ENCODE results near the gene GAS7. TPM values are rescaled to one million over a fixed set of nuclear protein-coding genes. Genes with fewer than 3 reads are reported as not detected.

GAS7 gene
- total RNA-seq, 1 experiment from 2014 or later = 12.3 TPM

GRCh38 chr17:10192461-10192860 lies 5.9 kb downstream of the GAS7 start:
- Mint-ChIP-seq H3K4me3 (no peak overlapping the region), H3K4me1 (peaks cover 7% of the 10 kb centered on the region), H3K27me3 (ENCODE audit: low read depth) (peaks cover 23% of the 10 kb centered on the region), H3K36me3 (peaks cover 23% of the 10 kb centered on the region), H3K9me3 (peaks cover 25% of the 10 kb centered on the region), H3K27ac (no peak overlapping the region)
- TF ChIP-seq, protein P1, sequence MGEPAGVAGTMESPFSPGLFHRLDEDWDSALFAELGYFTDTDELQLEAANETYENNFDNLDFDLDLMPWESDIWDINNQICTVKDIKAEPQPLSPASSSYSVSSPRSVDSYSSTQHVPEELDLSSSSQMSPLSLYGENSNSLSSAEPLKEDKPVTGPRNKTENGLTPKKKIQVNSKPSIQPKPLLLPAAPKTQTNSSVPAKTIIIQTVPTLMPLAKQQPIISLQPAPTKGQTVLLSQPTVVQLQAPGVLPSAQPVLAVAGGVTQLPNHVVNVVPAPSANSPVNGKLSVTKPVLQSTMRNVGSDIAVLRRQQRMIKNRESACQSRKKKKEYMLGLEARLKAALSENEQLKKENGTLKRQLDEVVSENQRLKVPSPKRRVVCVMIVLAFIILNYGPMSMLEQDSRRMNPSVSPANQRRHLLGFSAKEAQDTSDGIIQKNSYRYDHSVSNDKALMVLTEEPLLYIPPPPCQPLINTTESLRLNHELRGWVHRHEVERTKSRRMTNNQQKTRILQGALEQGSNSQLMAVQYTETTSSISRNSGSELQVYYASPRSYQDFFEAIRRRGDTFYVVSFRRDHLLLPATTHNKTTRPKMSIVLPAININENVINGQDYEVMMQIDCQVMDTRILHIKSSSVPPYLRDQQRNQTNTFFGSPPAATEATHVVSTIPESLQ (CRISPR knock-in tag; IDR thresholded peaks at IDR 0.05) = no peak
- TF ChIP-seq MLX (CRISPR knock-in tag; IDR thresholded peaks at IDR 0.05) (no peak), ZBTB21 (CRISPR knock-in tag; IDR thresholded peaks at IDR 0.05; ENCODE audit: borderline replicate concordance) (no peak), RORB (CRISPR knock-in tag; IDR thresholded peaks at IDR 0.05) (no peak), FOXK1 (CRISPR knock-in tag; IDR thresholded peaks at IDR 0.05) (no peak), ZNF317 (CRISPR knock-in tag; IDR thresholded peaks at IDR 0.05; ENCODE audit: borderline replicate concordance, low read depth) (no peak), E2F5 (CRISPR knock-in tag; IDR thresholded peaks at IDR 0.05) (no peak), ATF1 (CRISPR knock-in tag; IDR thresholded peaks at IDR 0.05) (no peak), NFATC4 (CRISPR knock-in tag; IDR thresholded peaks at IDR 0.05) (no peak), ZNF232 (CRISPR knock-in tag; IDR thresholded peaks at IDR 0.05) (no peak), PRRX2 (CRISPR knock-in tag; IDR thresholded peaks at IDR 0.05) (no peak), IRF2 (CRISPR knock-in tag; IDR thresholded peaks at IDR 0.05; ENCODE audit: borderline replicate concordance, low read depth) (no peak), CBFB (CRISPR knock-in tag; IDR thresholded peaks at IDR 0.05; ENCODE audit: low read depth) (no peak), TCF7 (CRISPR knock-in tag; IDR thresholded peaks at IDR 0.05; ENCODE audit: low read depth) (no peak)
- TF ChIP-seq, protein P2, sequence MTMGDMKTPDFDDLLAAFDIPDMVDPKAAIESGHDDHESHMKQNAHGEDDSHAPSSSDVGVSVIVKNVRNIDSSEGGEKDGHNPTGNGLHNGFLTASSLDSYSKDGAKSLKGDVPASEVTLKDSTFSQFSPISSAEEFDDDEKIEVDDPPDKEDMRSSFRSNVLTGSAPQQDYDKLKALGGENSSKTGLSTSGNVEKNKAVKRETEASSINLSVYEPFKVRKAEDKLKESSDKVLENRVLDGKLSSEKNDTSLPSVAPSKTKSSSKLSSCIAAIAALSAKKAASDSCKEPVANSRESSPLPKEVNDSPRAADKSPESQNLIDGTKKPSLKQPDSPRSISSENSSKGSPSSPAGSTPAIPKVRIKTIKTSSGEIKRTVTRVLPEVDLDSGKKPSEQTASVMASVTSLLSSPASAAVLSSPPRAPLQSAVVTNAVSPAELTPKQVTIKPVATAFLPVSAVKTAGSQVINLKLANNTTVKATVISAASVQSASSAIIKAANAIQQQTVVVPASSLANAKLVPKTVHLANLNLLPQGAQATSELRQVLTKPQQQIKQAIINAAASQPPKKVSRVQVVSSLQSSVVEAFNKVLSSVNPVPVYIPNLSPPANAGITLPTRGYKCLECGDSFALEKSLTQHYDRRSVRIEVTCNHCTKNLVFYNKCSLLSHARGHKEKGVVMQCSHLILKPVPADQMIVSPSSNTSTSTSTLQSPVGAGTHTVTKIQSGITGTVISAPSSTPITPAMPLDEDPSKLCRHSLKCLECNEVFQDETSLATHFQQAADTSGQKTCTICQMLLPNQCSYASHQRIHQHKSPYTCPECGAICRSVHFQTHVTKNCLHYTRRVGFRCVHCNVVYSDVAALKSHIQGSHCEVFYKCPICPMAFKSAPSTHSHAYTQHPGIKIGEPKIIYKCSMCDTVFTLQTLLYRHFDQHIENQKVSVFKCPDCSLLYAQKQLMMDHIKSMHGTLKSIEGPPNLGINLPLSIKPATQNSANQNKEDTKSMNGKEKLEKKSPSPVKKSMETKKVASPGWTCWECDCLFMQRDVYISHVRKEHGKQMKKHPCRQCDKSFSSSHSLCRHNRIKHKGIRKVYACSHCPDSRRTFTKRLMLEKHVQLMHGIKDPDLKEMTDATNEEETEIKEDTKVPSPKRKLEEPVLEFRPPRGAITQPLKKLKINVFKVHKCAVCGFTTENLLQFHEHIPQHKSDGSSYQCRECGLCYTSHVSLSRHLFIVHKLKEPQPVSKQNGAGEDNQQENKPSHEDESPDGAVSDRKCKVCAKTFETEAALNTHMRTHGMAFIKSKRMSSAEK (CRISPR knock-in tag; IDR thresholded peaks at IDR 0.05; ENCODE audit: borderline replicate concordance) = no peak
- TF ChIP-seq, protein P3, sequence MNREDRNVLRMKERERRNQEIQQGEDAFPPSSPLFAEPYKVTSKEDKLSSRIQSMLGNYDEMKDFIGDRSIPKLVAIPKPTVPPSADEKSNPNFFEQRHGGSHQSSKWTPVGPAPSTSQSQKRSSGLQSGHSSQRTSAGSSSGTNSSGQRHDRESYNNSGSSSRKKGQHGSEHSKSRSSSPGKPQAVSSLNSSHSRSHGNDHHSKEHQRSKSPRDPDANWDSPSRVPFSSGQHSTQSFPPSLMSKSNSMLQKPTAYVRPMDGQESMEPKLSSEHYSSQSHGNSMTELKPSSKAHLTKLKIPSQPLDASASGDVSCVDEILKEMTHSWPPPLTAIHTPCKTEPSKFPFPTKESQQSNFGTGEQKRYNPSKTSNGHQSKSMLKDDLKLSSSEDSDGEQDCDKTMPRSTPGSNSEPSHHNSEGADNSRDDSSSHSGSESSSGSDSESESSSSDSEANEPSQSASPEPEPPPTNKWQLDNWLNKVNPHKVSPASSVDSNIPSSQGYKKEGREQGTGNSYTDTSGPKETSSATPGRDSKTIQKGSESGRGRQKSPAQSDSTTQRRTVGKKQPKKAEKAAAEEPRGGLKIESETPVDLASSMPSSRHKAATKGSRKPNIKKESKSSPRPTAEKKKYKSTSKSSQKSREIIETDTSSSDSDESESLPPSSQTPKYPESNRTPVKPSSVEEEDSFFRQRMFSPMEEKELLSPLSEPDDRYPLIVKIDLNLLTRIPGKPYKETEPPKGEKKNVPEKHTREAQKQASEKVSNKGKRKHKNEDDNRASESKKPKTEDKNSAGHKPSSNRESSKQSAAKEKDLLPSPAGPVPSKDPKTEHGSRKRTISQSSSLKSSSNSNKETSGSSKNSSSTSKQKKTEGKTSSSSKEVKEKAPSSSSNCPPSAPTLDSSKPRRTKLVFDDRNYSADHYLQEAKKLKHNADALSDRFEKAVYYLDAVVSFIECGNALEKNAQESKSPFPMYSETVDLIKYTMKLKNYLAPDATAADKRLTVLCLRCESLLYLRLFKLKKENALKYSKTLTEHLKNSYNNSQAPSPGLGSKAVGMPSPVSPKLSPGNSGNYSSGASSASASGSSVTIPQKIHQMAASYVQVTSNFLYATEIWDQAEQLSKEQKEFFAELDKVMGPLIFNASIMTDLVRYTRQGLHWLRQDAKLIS (CRISPR knock-in tag; IDR thresholded peaks at IDR 0.05; ENCODE audit: borderline replicate concordance) = no peak
- TF ChIP-seq, protein P4, sequence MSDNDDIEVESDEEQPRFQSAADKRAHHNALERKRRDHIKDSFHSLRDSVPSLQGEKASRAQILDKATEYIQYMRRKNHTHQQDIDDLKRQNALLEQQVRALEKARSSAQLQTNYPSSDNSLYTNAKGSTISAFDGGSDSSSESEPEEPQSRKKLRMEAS (CRISPR knock-in tag; IDR thresholded peaks at IDR 0.05) = no peak
- TF ChIP-seq, protein P5, sequence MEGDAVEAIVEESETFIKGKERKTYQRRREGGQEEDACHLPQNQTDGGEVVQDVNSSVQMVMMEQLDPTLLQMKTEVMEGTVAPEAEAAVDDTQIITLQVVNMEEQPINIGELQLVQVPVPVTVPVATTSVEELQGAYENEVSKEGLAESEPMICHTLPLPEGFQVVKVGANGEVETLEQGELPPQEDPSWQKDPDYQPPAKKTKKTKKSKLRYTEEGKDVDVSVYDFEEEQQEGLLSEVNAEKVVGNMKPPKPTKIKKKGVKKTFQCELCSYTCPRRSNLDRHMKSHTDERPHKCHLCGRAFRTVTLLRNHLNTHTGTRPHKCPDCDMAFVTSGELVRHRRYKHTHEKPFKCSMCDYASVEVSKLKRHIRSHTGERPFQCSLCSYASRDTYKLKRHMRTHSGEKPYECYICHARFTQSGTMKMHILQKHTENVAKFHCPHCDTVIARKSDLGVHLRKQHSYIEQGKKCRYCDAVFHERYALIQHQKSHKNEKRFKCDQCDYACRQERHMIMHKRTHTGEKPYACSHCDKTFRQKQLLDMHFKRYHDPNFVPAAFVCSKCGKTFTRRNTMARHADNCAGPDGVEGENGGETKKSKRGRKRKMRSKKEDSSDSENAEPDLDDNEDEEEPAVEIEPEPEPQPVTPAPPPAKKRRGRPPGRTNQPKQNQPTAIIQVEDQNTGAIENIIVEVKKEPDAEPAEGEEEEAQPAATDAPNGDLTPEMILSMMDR (IDR thresholded peaks at IDR 0.05) = no peak
- TF ChIP-seq, protein P6, sequence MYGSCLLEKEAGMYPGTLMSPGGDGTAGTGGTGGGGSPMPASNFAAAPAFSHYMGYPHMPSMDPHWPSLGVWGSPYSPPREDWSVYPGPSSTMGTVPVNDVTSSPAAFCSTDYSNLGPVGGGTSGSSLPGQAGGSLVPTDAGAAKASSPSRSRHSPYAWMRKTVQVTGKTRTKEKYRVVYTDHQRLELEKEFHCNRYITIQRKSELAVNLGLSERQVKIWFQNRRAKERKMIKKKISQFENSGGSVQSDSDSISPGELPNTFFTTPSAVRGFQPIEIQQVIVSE (CRISPR knock-in tag; IDR thresholded peaks at IDR 0.05; ENCODE audit: borderline replicate concordance) = no peak
- ChIA-PET CTCF (interaction anchor here (0.7 kb wide), 1 partner anchor 30 kb away, joined by 4 read pairs; no protein-coding TSS in a partner anchor), POLR2A (no interaction called here)
- ATAC-seq (no peak), DNase-seq (ENCODE audit: low spot score) (no peak)

Measured in WTC11 (cell line).